Measurements from ENCODE around the gene FBXO11.

DNA sequence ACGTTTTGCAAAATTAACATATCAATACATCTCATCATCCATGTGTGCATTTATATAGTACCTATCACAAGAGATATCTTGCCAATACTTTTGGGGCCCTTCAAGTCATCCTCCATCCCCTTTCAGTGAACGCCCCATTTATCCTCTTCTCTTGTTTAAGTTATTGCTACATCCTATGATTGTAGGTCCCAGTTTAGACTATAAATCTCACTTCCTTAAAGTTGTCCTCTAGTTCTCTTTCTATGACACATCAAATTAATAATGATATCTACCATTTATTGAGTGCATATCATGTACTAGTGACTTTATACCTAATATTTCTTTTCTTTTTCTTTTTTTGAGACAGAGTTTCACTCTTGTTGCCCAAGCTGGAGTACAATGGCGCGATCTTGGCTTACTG, 28.8 kb upstream of the FBXO11 start:
- no peak for TF ChIP-seq POLR2AphosphoS5 (IDR thresholded peaks at IDR 0.05)
- TF ChIP-seq POLR2A (IDR thresholded peaks at IDR 0.05), result no peak

All from sigmoid colon (tissue), 4 donors.